HG03457 (cell line): ENCODE measurements around the gene DIS3L2.
"Not testable (repeated sequence)": the region's sequence is repeated elsewhere in the genome, so short reads cannot be mapped to it uniquely, and the experiment has no call there.

Experiments
- ATAC-seq: cut with Tn5 transposase; IDR thresholded peaks from one replicate; pipeline ENCODE4 v1.9.1; 2021; ENCODE audit warnings: moderate number of reproducible peaks; ENCODE audit not compliant: unreplicated experiment

DIS3L2 gene

GRCh38 chr2:232328516-232329460, 367.3 kb downstream of the DIS3L2 start:
- no peak for ATAC-seq

DNA sequence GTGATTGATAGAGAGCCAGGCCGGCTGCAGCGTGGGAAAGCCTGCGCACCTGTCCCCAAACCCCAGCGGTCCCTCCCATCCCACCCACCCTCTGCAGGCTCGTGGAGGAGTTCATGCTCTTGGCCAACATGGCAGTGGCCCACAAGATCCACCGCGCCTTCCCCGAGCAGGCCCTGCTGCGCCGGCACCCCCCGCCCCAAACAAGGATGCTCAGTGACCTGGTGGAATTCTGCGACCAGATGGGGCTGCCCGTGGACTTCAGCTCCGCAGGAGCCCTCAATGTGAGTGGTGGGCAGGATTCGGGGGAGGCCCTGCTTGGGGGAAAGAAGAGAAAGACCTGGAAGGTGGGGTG, 368.2 kb downstream of the DIS3L2 start:
- no peak for ATAC-seq

DNA sequence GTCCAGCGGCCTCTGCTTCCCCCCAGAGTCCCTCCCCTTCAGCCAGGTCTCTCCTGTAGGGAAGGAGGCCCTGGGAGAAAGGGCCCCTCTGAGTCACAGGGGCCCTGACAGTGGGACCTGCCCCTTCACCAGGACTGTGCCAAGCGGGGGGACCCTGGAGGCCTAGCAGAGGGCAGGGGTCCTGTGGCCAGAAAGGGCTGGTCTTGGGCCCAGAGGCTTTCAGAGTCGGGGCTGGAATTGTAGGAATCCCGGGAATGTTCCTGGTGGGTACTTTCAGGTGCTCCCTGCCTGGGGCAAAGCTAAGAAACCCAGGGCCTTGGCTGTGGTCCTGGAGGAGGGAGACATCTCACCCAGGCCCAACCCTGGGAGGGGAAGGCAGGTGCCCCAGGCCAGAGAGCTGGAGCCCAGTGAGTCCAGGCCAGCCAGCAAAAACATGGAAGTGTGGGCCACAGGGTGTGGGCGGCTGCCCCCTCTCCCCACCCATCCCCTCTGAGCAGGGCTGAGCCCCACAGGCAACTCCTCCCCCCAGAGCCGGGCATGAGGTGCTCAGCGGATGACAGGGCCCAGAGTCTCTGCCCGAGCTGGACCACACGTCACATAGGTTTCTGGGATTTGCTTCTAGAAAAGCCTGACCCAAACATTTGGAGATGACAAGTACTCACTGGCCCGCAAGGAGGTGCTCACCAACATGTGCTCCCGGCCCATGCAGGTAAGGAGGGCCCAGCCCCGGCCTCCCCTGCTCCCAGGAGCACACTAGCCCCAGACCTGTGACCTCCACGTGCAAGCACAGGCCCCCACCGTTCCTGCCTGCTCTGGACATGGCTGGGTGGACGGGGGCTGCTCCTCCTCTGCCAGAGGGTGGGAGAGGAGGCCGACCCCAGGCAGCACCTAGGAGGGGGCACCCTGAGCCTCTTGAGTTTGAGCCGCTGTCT, 368.8 kb downstream of the DIS3L2 start:
- no peak for ATAC-seq

DNA sequence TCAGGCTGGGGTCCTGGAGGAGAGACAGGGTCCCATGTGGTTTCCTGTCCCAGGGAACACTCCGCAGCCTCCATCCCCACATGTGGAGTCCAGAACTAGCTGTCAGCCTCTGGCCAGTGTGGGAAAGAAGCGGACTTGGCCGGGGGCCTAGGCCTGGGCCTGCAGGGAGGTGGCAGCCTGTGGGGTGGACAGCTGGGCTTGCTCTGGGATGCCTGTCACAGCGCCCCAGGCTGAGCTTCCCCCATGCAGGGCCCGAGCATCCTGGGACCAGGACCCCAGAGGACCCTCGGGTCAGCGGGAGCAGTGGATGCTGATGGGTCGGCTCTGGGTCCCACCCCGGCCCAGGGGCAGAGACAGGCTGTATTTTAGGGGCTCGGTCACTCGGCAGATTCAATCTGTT, 369.5 kb downstream of the DIS3L2 start:
- not testable (repeated sequence) for ATAC-seq

DNA sequence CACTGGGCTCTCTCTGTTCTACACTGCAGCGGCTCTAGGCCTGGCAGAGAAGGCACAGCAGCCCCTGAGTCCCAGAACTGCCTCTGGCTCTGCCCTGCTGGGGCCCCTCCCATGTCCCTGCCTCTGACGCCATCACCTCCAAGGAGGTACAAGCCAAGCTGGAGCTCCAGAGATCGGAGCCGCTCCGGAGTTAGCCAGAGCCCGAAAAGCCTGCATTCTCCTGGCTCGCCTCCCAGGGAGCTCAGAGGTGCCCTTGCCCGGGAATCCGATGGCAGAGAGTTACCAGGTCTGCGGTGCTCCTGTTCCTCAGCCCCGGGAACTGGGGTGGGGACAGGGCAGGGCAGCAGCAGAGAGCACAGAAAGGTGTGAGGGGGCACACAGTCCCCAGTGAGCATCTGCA, 370.1 kb downstream of the DIS3L2 start:
- not testable (repeated sequence) for ATAC-seq

DNA sequence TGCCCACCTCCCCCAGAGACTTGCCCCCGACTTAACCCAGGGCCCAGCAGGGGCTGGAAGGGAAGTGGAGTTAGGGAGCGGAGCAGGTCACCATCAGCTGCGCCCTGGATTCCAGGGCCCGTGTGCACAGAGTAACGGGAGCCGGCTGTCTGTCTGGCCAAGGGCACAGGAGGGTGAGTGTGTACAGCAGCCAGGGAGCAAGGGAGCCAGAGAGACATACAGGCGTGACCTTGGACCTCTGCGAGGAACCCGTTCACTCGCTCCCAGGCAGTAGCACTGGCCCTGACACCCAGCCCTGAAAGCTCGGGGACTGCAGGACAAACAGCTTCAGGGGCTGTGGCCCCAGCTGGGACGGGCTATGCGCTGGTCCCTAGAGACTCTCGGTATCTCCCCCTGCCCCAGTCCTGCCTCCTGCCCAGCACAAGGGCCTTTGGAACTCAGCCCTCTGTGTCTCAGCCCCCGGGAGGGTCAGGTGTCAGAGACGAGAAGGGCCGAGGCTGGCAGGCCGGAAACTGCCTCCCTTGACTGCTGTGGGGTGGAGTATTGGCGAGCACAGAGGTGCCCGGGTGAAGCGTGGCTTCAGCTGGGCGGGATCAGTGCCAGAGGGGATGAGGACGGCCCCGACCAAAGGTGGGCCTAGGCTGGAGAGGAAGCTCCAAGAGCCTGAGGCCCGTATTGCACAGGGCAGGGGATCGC, 370.9 kb downstream of the DIS3L2 start:
- ATAC-seq = not testable (repeated sequence)

DNA sequence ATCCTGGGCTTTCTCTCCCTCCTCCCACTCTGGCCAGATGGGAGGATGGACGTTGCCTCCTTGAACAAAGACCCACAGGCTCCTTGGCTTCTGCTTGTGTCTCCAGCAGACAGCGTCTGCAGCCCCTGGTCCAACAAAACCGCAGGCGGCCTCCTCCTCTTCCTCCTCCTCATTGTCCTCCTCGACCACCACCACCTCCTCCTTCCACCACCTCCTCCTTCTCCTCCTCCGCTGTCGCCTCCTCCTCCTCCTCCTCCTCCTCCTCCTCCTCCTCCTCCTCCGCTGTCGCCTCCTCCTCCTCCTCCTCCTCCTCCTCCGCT, 371.4 kb downstream of the DIS3L2 start:
- ATAC-seq = no peak

GRCh38 chr2:232333361-232334135, 372.0 kb downstream of the DIS3L2 start:
- ATAC-seq = no peak

DNA sequence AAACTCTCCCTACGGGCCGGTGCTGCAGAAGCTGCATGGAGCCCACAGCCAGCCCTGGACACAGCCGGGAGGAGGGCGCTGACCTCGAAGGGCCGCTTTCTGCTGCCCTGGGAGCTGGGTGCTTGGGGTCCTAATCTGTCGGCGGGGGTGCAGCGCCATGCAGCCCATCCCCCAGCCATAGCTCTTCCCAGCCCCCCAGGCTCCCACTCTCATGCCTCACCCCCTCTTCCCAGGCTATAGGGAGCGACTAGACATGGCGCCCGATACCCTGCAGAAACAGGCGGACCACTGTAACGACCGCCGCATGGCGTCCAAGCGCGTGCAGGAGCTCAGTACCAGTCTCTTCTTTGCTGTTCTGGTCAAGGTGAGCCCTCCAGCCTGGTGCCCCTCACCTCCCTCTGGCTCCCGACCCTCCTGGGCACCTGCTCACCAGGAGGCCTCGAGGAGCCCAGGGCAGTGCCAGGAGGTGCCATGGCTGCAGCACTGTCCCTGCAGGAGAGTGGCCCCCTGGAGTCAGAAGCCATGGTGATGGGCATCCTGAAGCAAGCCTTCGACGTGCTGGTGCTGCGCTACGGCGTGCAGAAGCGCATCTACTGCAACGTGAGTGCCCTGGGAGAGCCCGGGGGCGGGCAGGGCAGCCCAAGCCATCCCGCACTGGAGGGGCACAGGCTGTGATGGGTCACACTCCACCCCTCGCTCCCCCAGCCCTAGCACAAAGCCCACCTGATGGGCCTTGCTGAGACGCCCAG, 372.8 kb downstream of the DIS3L2 start:
- ATAC-seq = not testable (repeated sequence)

DNA sequence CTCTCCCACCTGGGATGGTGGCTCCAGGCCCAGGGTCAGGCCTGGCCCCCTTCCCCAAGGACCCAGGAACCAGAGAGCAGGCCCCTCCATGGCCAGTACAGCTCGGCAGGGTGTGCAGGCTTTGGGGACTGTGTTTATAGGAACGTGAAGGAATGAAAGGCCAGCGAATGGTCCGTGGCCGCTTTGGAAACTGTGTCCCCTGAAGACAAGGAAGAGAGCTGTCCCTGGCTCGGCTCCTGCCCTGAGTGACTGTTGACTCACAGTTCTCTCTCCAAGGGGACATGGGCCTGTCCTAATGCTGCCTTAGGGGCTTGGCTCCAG, 373.3 kb downstream of the DIS3L2 start:
- not testable (repeated sequence) for ATAC-seq

DNA sequence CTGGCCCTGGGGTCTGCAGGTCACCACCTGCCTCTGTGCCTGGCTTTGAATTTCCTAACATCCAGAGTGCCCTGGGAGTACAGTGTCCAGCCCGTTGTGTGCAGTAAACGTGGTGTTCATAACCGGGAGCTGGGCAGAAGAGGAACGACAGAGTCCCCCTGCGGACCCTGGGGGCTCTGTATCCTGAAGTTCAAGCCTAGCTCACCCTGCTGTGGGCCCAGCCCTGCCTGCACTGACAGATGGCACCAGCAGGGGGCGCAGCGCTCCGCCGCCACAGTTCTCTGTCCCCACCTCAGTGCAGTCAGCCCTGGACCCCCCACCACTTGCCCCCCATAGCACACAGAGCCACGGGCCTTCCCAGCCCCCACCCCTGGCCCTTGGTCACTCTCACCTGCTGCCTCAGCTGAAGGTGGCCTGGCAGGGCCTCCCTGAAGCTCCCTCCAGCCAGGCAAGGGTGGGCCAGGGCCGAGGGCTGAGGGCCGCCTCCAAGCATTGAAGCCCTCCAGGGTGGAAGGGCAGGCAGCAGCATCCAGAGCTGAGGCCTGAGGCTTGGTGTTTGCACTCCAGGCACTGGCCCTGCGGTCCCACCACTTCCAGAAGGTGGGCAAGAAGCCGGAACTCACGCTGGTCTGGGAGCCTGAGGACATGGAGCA, 373.8 kb downstream of the DIS3L2 start:
- not testable (repeated sequence) for ATAC-seq

DNA sequence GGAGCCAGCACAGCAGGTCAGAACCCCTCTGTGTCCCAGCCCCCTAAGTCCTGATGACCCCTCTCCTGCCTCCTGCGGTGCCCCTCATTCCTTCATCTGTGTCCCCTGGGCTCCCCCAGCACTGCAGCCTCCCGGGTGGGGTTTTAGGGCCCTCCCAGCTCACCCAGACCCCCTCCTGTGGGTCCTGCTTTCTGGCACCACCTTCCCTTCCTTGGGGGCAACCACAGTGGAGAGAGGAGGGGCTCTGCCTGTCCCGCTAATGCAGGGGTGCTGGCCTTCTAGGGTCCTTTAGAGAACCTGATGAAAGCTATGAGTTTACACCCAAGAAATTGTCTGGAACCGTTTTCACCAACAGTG, 374.3 kb downstream of the DIS3L2 start:
- ATAC-seq = no peak

- ATAC-seq = no peak
Observed at GRCh38 chr2:232336241-232336736, 374.8 kb downstream of the DIS3L2 start.

GRCh38 chr2:232336981-232337720, 375.6 kb downstream of the DIS3L2 start:
- no peak for ATAC-seq

DNA sequence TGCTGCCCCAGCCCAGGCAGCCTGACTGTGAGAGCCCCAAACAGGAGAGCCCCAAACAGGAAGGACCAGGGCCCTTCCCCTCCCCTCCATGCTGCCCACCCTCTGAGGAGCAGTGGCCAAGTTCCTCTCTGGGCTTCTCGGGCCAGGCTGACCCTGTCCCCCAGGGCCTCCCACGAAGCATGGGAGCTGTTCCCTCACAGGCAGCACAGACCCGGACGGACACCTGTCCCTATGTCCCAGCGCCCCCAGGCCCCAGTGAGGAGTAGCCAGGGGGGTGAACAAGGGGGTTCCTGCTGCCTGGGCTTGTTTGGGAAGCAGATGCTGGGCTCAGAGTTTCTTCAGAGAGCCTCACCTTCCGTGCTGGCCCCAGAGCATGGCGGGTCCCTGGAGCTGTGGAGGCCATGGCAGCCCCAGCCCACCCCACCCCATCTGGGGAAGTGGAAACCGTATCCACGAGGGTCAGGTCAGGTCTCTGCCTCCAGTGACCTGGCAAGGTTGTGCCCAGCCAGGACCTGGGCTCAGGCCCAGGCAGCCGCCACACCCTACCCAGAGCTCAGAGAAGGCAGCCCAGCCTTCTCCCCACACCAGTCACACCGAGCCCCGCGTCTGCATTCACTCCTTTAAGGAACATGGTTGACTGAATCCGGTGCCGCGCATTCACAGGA, 376.7 kb downstream of the DIS3L2 start:
- not testable (repeated sequence) for ATAC-seq

GRCh38 chr2:232338759-232339106, 377.2 kb downstream of the DIS3L2 start:
- no peak for ATAC-seq

DNA sequence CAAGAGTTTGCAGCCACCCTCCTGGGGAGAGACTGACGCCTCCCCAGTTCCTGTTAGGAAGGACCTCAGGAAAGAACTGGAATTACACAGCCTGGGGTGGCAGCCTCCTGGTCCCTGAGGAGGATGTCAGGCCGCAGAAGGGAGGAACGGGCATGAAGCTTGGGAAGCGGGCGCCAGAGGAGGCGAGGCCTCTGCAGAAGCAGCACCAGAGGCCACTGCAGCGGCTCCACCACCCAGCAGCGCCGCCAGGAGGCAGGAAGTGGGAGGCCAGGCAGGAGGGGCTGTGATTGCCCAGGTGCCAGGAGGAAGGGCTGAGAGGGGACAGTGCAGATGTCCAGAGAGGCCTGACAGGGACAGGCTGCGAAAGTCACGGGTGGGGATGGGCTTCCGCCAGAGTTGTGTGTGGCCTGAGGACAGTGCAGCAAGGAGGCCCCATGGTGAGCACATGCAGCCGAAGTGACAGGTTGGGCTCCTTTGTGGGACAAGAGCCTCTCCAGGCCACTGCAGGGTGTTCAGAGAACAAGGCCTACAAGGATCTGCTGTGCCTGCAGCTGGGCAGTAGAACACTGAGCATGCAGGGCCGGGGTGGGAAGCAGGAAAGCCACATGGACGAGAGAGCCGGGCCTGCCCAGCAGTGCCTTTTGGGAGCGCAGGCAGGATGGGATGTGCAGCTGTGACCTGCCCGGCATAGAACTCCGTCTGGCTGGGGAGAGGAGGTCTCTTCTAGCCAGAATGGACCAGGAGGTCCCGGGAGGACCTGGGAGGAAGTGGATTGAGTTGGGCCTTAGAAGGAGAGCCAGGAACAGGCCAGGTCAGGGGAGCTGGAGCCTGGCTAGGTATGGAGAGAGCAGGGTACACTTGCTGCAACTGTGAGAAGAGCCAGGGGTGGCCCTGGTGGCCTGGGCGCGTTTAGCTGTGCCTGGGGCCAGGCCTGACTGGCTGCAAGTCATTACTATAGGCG, 377.9 kb downstream of the DIS3L2 start:
- no peak for ATAC-seq
